DMS53 treated with DMSO at 0.1 percent for 48 hours (cell line): ENCODE results near the gene CAPN5.
"Not testable (repeated sequence)": the region's sequence is repeated elsewhere in the genome, so short reads cannot be mapped to it uniquely, and the experiment has no call there.

ENCODE experiments used
- DNase-seq: peaks from one replicate; lab custom pipeline; 2025; ENCODE audit not compliant: unreplicated experiment; lab: John Stamatoyannopoulos, UW

Gene CAPN5

GRCh38 chr11:77095551-77096490 lies 29.1 kb downstream of the CAPN5 start:
- DNase-seq = no peak

GRCh38 chr11:77096591-77097019 lies 29.8 kb downstream of the CAPN5 start:
- no peak for DNase-seq

- DNase-seq = not testable (repeated sequence)
These were observed 30.4 kb downstream of the CAPN5 start for GRCh38 chr11:77097180-77097579.

- DNase-seq = no peak
These were observed 33.6 kb downstream of the CAPN5 start for GRCh38 chr11:77100166-77101042.

- DNase-seq = peak; percentile 53
These were observed 34.3 kb downstream of the CAPN5 start for GRCh38 chr11:77101043-77101537.

GRCh38 chr11:77102246-77103210 lies 35.8 kb downstream of the CAPN5 start, which contains the start of gene OMP:
OMP (plus strand) TSS chr11:77102840; CDS start chr11:77102840, 0 bp downstream.
- DNase-seq = no peak

GRCh38 chr11:77103319-77103718 lies 36.5 kb downstream of the CAPN5 start:
- no peak for DNase-seq

GRCh38 chr11:77104727-77105126 lies 38.0 kb downstream of the CAPN5 start:
- DNase-seq = no peak

- no peak for DNase-seq
These were observed 39.5 kb downstream of the CAPN5 start for GRCh38 chr11:77106321-77106720.

GRCh38 chr11:77106759-77107158 lies 40.0 kb downstream of the CAPN5 start:
- DNase-seq = no peak

GRCh38 chr11:77107950-77108349 lies 41.2 kb downstream of the CAPN5 start:
- no peak for DNase-seq

- no peak for DNase-seq
These were observed 41.7 kb downstream of the CAPN5 start for GRCh38 chr11:77108436-77108835.

GRCh38 chr11:77109236-77110019 lies 42.7 kb downstream of the CAPN5 start:
- DNase-seq = no peak

GRCh38 chr11:77110836-77111235 lies 44.1 kb downstream of the CAPN5 start:
- no peak for DNase-seq

- no peak for DNase-seq
These were observed 44.5 kb downstream of the CAPN5 start for GRCh38 chr11:77111277-77111676.

GRCh38 chr11:77111946-77112345 lies 45.2 kb downstream of the CAPN5 start:
- no peak for DNase-seq

- no peak for DNase-seq
These were observed 46.0 kb downstream of the CAPN5 start for GRCh38 chr11:77112641-77113381.

GRCh38 chr11:77113382-77114088 lies 46.8 kb downstream of the CAPN5 start:
- DNase-seq = no peak
